Gastroesophageal sphincter (tissue), 3 donors: ENCODE measurements around the gene CASP4.

Experiments used
- CTCF ChIP-seq, 4 experiments: fragments of 200-600 bp in 2 of 4; fragments of 450-650 bp in 2 of 4; sonication (generic) in 1 of 4; IDR thresholded peaks; one replicate each; pipeline ENCODE4 v1.5.1; 2017 to 2019; ENCODE audit warnings: antibody characterized with exemption in 4 of 4, mild to moderate bottlenecking in 2 of 4, moderate library complexity in 2 of 4
- EP300 ChIP-seq: sonication (generic); formaldehyde crosslinking; IDR thresholded peaks from one replicate; pipeline ENCODE4 v1.6.1; 2017; ENCODE audit warnings: antibody characterized with exemption, mild to moderate bottlenecking
- POLR2A ChIP-seq, 2 donors: fragments of 450-650 bp; IDR thresholded peaks; one replicate each; pipeline ENCODE4 v1.6.1; 2017; ENCODE audit warnings: antibody characterized with exemption in 2 of 2, mild to moderate bottlenecking in 2 of 2, moderate library complexity in 1 of 2
- POLR2AphosphoS5 ChIP-seq: sonication (generic); formaldehyde crosslinking; IDR thresholded peaks from one replicate; pipeline ENCODE4 v1.6.1; 2017; ENCODE audit warnings: antibody characterized with exemption

- TF ChIP-seq CTCF (IDR thresholded peaks at IDR 0.05) (no peak), POLR2A (IDR thresholded peaks at IDR 0.05) (no peak), POLR2AphosphoS5 (no peak), EP300 (no peak)
These were observed 2.6 kb downstream of the CASP4 start for GRCh38 chr11:104965735-104966134.
